IPS-18a (cell line): ENCODE results near the gene ARSJ.

Source experiments
- H3K27ac ChIP-seq: one replicate; pipeline ENCODE4 v1.5.1; 2013; ENCODE audit warnings: low read length
- H3K27me3 ChIP-seq: one replicate; pipeline ENCODE4 v1.6.1; 2013; ENCODE audit warnings: mild to moderate bottlenecking, low read length; ENCODE audit not compliant: control insufficient read depth, insufficient read depth
- H3K36me3 ChIP-seq: one replicate; pipeline ENCODE4 v1.6.1; 2013; ENCODE audit warnings: low read depth, low read length; ENCODE audit not compliant: control insufficient read depth
- H3K4me1 ChIP-seq: one replicate; pipeline ENCODE4 v1.6.1; 2013; ENCODE audit warnings: low read depth, low read length; ENCODE audit not compliant: control insufficient read depth
- H3K4me3 ChIP-seq: one replicate; pipeline ENCODE4 v1.5.1; 2013; ENCODE audit warnings: low read length
- H3K9ac ChIP-seq: one replicate; pipeline ENCODE4 v1.6.1; 2013; ENCODE audit warnings: mild to moderate bottlenecking, low read length, moderate library complexity
- H3K9me3 ChIP-seq: one replicate; pipeline ENCODE4 v1.6.1; 2013; ENCODE audit warnings: low read depth, low read length; ENCODE audit not compliant: control insufficient read depth

The ARSJ gene

DNA sequence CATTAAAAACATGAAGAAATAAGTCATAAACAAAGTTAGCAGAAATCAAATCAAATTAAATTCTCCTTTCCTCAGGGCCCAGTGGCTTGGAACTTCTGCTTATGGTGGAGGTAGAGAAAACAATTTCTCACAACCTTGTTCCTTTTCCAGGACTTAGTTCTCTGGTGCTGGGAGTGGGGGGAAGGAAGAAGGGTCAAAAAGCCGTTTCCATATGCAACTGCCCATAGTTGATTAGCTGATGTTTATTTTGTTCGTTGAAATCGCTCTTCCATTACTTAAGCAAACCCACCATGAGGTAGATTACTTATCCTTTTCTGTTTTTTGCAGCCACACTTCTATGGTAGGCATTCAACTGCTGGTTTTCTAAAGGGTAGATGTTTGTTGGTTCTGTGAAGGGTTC is 94.2 kb downstream of the ARSJ start:
- Histone ChIP-seq H3K27me3 (no peaks in the 10 kb centered on the region), H3K27ac (no peak overlapping the region), H3K9ac (no peak overlapping the region), H3K36me3 (no peaks in the 10 kb centered on the region), H3K4me1 (peaks cover 4% of the 10 kb centered on the region), H3K9me3 (no peaks in the 10 kb centered on the region), H3K4me3 (no peak overlapping the region)

DNA sequence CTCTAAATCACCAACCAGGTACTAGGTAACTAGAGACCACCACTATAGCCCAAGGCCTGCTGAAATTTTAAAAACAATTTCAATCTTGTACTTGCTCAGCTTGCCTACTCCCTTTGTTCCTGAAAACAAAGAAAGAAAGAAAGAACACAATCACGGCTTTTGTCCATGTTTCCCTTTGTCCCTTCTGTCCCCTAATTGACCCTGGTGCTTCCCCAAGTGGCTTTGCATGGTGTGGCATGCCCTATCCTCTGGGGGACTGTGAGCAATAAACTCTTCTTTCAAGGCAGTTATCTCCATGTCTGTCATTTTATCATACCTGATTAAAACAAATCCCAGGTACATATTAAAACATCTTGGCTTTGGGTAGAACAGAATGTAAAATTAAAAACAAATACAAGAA is 94.8 kb downstream of the ARSJ start:
- H3K36me3 ChIP-seq, result no peaks in the 10 kb centered on the region
- no peaks in the 10 kb centered on the region for H3K27me3 ChIP-seq
- H3K9me3 ChIP-seq, result no peaks in the 10 kb centered on the region
- no peak overlapping the region for H3K9ac ChIP-seq
- H3K27ac ChIP-seq, result no peak overlapping the region
- H3K4me1 ChIP-seq, result peaks cover 4% of the 10 kb centered on the region
- no peak overlapping the region for H3K4me3 ChIP-seq

DNA sequence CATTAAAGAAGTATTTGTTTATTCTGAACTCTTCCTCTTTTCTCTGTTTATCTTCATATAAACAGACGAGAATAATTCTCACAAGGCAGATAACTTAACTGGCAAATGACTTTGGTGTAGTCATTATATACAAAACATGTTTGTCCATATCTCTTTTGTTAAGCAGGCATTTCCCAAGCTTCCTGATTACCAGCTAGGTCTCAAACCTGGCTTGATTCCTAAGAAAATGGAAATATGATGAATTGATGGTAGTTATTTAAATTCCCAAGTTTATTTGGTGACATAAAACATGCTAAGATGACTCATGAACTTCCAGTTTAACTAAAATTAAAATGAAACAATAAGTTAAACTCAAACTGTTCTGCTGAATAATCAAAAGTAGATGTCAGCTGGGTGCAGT is 96.8 kb downstream of the ARSJ start:
- H3K36me3 ChIP-seq, result no peaks in the 10 kb centered on the region
- H3K4me1 ChIP-seq, result peaks cover 13% of the 10 kb centered on the region
- no peaks in the 10 kb centered on the region for H3K27me3 ChIP-seq
- no peaks in the 10 kb centered on the region for H3K9me3 ChIP-seq
- H3K27ac ChIP-seq, result no peak overlapping the region
- no peak overlapping the region for H3K9ac ChIP-seq
- H3K4me3 ChIP-seq, result no peak overlapping the region

DNA sequence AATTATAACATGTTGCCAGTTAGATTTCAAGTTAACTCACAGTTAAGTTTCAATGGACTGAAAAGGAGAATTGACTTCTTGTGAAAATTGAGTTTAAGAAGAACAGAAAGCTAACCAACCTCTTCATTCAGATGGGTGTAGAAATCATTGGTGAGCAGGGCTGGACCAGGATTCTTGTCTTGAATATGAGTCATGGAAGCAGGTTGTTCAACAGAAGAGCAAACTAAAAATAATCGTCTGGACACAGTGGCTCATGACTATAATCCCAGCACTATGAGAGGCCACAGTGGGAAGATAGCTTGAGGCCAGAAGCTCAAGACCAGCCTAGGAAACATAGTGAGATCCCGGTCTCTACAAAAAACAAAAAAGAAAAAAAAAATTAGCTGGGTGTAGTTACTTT is 98.2 kb downstream of the ARSJ start:
- Histone ChIP-seq H3K9me3 (no peaks in the 10 kb centered on the region), H3K36me3 (no peaks in the 10 kb centered on the region), H3K4me1 (peaks cover 13% of the 10 kb centered on the region), H3K4me3 (no peak overlapping the region), H3K27me3 (no peaks in the 10 kb centered on the region), H3K27ac (no peak overlapping the region), H3K9ac (no peak overlapping the region)

DNA sequence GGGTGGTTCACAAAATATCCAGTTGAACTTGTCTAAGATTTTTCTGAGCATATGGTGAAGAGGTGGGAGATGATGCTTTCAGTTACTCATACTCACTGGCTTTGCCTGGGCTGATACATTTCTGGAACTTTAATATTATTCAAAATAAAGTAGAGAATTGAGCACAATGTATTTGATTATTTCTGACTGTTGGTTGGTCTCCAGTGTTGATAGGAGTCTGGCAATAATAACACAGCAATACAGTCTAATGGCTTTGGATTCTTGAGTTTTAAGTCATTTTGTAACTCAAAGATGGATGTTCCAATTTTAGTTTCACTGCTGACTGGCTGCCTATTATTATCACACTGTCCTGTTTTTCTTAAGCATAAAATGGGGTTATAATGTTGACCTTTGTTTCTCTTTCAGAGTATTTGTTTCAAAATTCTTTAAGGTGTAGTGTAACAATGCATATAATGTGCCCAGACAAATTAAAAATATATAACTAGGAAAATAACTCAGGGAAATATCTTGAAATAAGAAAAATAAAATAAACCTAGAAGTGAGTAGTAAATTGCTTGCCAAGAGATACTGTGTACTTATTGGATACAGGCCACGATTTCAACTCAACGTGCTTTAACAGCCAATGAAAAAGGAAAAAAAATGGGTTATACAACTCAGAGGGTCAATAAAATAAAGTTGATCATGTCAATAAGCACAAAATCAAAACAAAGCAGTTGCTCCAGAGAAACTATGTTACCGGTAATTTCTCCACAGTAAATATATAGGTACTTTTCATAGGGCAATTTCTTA is 99.0 kb downstream of the ARSJ start:
- Histone ChIP-seq H3K4me3 (no peak overlapping the region), H3K27ac (no peak overlapping the region), H3K27me3 (no peaks in the 10 kb centered on the region), H3K9ac (no peak overlapping the region), H3K4me1 (peaks cover 18% of the 10 kb centered on the region), H3K36me3 (no peaks in the 10 kb centered on the region), H3K9me3 (no peaks in the 10 kb centered on the region)

DNA sequence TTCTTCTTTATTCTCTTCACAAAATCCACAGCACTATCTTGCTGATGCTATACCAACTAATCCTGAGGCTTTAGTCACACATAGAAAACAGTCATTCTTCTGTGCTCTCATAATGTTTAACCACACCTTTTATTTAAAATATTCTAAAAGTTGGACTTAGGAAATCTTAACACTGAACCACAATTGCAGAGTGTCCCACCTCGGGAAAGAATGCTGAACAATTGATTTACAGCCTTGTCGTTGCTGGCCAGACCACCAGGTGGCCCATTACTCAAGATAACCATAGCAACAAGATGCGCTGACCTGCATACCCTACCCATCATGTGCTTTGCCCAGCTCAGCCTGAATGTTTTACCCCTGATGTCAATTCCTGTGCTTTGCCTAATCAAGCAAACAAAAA is 100.8 kb downstream of the ARSJ start:
- H3K4me1 ChIP-seq, result peaks cover 14% of the 10 kb centered on the region
- H3K27me3 ChIP-seq, result no peaks in the 10 kb centered on the region

DNA sequence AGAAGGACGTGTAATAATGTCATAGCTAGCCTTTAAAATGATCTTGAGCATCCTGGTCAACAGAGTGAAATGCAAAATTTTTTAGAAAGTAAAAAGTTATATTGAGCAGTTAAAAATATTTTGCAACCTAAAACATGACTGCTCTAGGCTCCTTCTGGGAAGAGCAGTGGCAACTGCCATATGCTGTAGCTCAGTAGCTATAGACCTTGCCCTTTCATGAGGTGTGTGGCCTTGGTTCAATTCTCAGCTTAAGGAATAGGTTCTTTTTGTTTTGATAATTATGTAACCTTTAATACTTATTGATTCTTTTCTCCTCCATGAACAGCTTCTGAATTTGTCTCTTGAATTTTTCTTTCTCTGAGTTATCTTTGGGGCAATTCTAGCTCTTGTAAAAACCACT is 105.0 kb downstream of the ARSJ start:
- Histone ChIP-seq H3K27me3 (no peaks in the 10 kb centered on the region), H3K36me3 (no peaks in the 10 kb centered on the region), H3K9ac (no peak overlapping the region), H3K4me3 (no peak overlapping the region), H3K4me1 (peaks cover 25% of the 10 kb centered on the region), H3K27ac (no peak overlapping the region), H3K9me3 (no peaks in the 10 kb centered on the region)

More for the DNA sequence above, 100.8 kb downstream of the ARSJ start:
- Histone ChIP-seq H3K9ac (no peak overlapping the region), H3K4me3 (no peak overlapping the region), H3K36me3 (no peaks in the 10 kb centered on the region), H3K9me3 (no peaks in the 10 kb centered on the region), H3K27ac (no peak overlapping the region)

DNA sequence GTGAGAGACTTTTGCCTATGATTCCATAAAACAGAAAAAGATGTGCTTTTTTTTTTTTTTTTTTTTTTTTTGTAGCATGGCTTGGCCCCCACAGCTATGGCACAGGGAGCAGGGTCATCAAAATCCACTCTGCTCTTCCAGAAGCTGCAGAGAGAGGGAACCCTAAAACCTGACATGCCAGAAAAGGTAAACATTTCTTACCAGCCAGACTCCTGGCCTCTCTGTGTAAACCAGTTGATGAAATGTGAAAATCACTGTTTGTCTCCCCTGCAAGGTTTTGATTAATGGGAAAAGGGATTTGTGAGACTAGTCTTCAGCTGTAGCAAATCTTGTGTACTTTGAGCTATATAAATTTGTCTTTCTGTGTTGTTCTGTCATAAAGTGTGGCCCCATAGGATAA is 105.9 kb downstream of the ARSJ start:
- no peak overlapping the region for H3K9ac ChIP-seq
- no peak overlapping the region for H3K4me3 ChIP-seq
- no peak overlapping the region for H3K27ac ChIP-seq
- peaks cover 19% of the 10 kb centered on the region for H3K4me1 ChIP-seq
- H3K9me3 ChIP-seq, result no peaks in the 10 kb centered on the region
- no peaks in the 10 kb centered on the region for H3K36me3 ChIP-seq
- H3K27me3 ChIP-seq, result no peaks in the 10 kb centered on the region

DNA sequence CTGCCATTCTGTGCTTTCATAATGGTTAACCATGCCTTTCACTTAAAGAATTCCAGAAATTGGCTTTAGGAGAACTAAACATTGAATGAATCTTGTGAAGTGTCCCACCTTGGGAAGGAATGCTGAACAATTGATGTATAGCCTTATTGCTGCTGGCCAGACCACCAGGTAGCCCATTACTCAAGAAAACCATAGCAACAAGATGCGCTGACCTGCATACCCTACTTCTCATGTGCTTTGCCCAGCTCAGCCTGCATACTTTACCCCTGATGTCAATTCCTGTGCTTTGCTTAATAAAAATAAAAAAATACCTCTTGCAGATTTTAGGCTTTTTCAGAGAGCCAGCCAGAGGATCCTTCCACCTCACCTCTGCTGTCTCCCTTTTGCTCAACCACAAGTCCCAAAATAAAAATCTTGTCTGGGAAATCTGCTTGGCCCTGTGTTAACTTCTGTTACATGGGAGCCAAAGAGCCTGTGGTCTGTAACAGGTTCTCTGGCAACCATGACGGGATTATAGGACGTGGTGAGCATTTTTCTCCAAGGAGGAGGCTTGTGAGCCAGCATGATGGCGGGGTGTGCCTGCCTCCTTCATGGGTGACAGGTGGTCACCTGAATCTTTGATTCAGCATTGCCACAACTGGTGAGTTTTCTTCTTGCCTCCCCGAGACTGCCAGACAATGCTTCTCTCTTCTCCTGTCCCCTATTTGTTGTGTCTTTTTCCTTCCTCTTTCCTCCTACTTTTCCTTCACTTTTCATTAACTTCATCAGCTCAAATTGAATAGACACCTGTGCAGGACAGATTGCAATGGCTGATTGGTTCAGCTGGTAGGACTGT is 106.8 kb downstream of the ARSJ start:
- no peaks in the 10 kb centered on the region for H3K27me3 ChIP-seq
- H3K4me1 ChIP-seq, result peaks cover 16% of the 10 kb centered on the region
- no peaks in the 10 kb centered on the region for H3K9me3 ChIP-seq
- H3K27ac ChIP-seq, result no peak overlapping the region
- no peak overlapping the region for H3K4me3 ChIP-seq
- H3K9ac ChIP-seq, result no peak overlapping the region
- H3K36me3 ChIP-seq, result no peaks in the 10 kb centered on the region

DNA sequence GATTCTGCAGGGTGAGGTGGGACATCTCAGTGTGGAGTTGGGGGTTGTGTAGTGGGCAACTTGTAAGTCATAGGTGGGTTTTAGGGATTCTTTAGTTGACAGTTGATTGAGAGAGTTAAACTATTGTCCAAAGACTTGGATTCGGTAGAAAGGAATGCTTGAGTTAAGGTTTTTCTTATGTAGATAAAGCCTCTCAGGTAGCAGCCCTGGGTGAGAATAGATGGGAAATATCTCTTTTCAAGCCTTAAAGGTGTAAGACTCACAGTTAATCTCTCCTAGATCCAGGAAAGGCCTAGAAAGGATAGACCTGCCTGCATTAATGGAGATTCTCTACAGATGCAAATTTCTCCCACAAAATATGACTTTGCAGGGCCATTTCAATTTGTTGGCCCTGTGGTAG is 108.4 kb downstream of the ARSJ start:
- H3K4me1 ChIP-seq, result peaks cover 16% of the 10 kb centered on the region
- no peaks in the 10 kb centered on the region for H3K36me3 ChIP-seq
- H3K4me3 ChIP-seq, result no peak overlapping the region
- H3K27me3 ChIP-seq, result no peaks in the 10 kb centered on the region
- H3K9me3 ChIP-seq, result no peaks in the 10 kb centered on the region
- no peak overlapping the region for H3K27ac ChIP-seq
- H3K9ac ChIP-seq, result no peak overlapping the region

DNA sequence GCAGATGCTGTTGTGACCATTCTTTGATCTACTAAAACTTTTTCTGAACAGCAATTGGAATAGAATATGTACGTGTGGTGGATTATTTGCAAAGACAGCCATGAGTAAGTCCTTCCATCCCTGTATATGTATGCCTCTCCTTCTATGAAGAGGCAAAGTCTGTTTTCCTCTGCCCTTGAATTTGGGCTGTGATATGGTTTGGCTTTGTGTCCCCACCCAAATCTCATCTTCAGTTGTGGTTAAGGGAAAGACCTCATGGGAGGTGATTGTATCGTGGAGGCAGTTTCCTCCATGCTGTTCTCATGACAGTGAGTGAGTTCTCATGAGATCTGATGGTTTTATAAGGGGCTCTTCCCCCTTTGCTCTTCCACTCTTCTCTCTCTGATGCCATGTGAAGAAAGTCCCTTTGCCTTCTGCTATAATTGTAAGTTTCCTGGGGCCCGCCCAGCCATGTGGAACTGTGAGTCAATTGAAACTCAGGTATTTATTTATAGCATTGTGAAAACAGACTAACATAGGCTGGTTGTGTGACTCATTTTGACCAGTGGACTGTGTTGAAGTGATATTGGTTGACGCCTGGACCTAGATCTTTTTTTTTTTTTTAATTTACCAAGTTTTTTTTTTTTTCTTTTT is 109.6 kb downstream of the ARSJ start:
- H3K4me3 ChIP-seq, result no peak overlapping the region
- no peaks in the 10 kb centered on the region for H3K9me3 ChIP-seq

More for the DNA sequence above, 109.6 kb downstream of the ARSJ start:
- peaks cover 12% of the 10 kb centered on the region for H3K4me1 ChIP-seq
- no peaks in the 10 kb centered on the region for H3K36me3 ChIP-seq
- no peaks in the 10 kb centered on the region for H3K27me3 ChIP-seq
- H3K27ac ChIP-seq, result no peak overlapping the region
- no peak overlapping the region for H3K9ac ChIP-seq
